ENCODE measurements around the gene IMPACT.
A peak's percentile ranks its signal among the peaks of the same experiment; 100 is the strongest.

The IMPACT gene

GRCh38 chr18:24427484-24427883, 1.0 kb downstream of the IMPACT start:
- H3K27ac ChIP-seq (ENCODE audit: low read length): peak overlapping the region; percentile 84
- peak overlapping the region; percentile 92 for H3K4me3 ChIP-seq (ENCODE audit: low read length)

GRCh38 chr18:24428709-24429108, 2.2 kb downstream of the IMPACT start:
- Histone ChIP-seq H3K9me3 (ENCODE audit: control insufficient read depth, low read depth, low read length) (no peaks in the 10 kb centered on the region), H3K27ac (ENCODE audit: low read length) (no peak overlapping the region), H3K4me1 (ENCODE audit: control insufficient read depth, low read depth, low read length) (peaks cover 20% of the 10 kb centered on the region), H3K9ac (ENCODE audit: low read length) (no peak overlapping the region), H3K36me3 (ENCODE audit: control insufficient read depth, low read depth, low read length) (peaks cover 12% of the 10 kb centered on the region), H3K4me3 (ENCODE audit: low read length) (peak overlapping the region; percentile 6), H3K27me3 (ENCODE audit: control insufficient read depth, insufficient read depth, low read length) (no peaks in the 10 kb centered on the region)

More at GRCh38 chr18:24427484-24427883, 1.0 kb downstream of the IMPACT start:
- peak overlapping the region; percentile 98 for H3K9ac ChIP-seq (ENCODE audit: low read length)
- H3K9me3 ChIP-seq (ENCODE audit: control insufficient read depth, low read depth, low read length): no peaks in the 10 kb centered on the region
- no peaks in the 10 kb centered on the region for H3K27me3 ChIP-seq (ENCODE audit: control insufficient read depth, insufficient read depth, low read length)
- H3K36me3 ChIP-seq (ENCODE audit: control insufficient read depth, low read depth, low read length): peaks cover 12% of the 10 kb centered on the region
- peaks cover 20% of the 10 kb centered on the region for H3K4me1 ChIP-seq (ENCODE audit: control insufficient read depth, low read depth, low read length)

GRCh38 chr18:24429188-24429587, 2.7 kb downstream of the IMPACT start:
- no peaks in the 10 kb centered on the region for H3K9me3 ChIP-seq (ENCODE audit: control insufficient read depth, low read depth, low read length)
- H3K27me3 ChIP-seq (ENCODE audit: control insufficient read depth, insufficient read depth, low read length): no peaks in the 10 kb centered on the region
- peaks cover 20% of the 10 kb centered on the region for H3K4me1 ChIP-seq (ENCODE audit: control insufficient read depth, low read depth, low read length)
- no peak overlapping the region for H3K9ac ChIP-seq (ENCODE audit: low read length)
- H3K27ac ChIP-seq (ENCODE audit: low read length): no peak overlapping the region
- peaks cover 12% of the 10 kb centered on the region for H3K36me3 ChIP-seq (ENCODE audit: control insufficient read depth, low read depth, low read length)
- no peak overlapping the region for H3K4me3 ChIP-seq (ENCODE audit: low read length)

- Histone ChIP-seq H3K4me1 (ENCODE audit: control insufficient read depth, low read depth, low read length) (peaks cover 10% of the 10 kb centered on the region), H3K4me3 (ENCODE audit: low read length) (no peak overlapping the region), H3K27ac (ENCODE audit: low read length) (no peak overlapping the region), H3K9ac (ENCODE audit: low read length) (no peak overlapping the region), H3K9me3 (ENCODE audit: control insufficient read depth, low read depth, low read length) (no peaks in the 10 kb centered on the region), H3K36me3 (ENCODE audit: control insufficient read depth, low read depth, low read length) (peaks cover 23% of the 10 kb centered on the region), H3K27me3 (ENCODE audit: control insufficient read depth, insufficient read depth, low read length) (no peaks in the 10 kb centered on the region)
Observed at GRCh38 chr18:24432618-24433017, 6.1 kb downstream of the IMPACT start.

- H3K27me3 ChIP-seq (ENCODE audit: control insufficient read depth, insufficient read depth, low read length): no peaks in the 10 kb centered on the region
- H3K4me3 ChIP-seq (ENCODE audit: low read length): no peak overlapping the region
- H3K9me3 ChIP-seq (ENCODE audit: control insufficient read depth, low read depth, low read length): no peaks in the 10 kb centered on the region
- no peaks in the 10 kb centered on the region for H3K4me1 ChIP-seq (ENCODE audit: control insufficient read depth, low read depth, low read length)
- no peak overlapping the region for H3K9ac ChIP-seq (ENCODE audit: low read length)
- peaks cover 46% of the 10 kb centered on the region for H3K36me3 ChIP-seq (ENCODE audit: control insufficient read depth, low read depth, low read length)
- no peak overlapping the region for H3K27ac ChIP-seq (ENCODE audit: low read length)
Observed at GRCh38 chr18:24436939-24437338, 10.5 kb downstream of the IMPACT start.

- no peak overlapping the region for H3K27ac ChIP-seq (ENCODE audit: low read length)
- no peaks in the 10 kb centered on the region for H3K27me3 ChIP-seq (ENCODE audit: control insufficient read depth, insufficient read depth, low read length)
- H3K9ac ChIP-seq (ENCODE audit: low read length): no peak overlapping the region
- no peaks in the 10 kb centered on the region for H3K4me1 ChIP-seq (ENCODE audit: control insufficient read depth, low read depth, low read length)
- peaks cover 75% of the 10 kb centered on the region for H3K36me3 ChIP-seq (ENCODE audit: control insufficient read depth, low read depth, low read length)
- no peak overlapping the region for H3K4me3 ChIP-seq (ENCODE audit: low read length)
- no peaks in the 10 kb centered on the region for H3K9me3 ChIP-seq (ENCODE audit: control insufficient read depth, low read depth, low read length)
Observed at GRCh38 chr18:24443870-24444269, 17.4 kb downstream of the IMPACT start.

GRCh38 chr18:24446453-24446852, 20.0 kb downstream of the IMPACT start:
- no peaks in the 10 kb centered on the region for H3K9me3 ChIP-seq (ENCODE audit: control insufficient read depth, low read depth, low read length)
- no peak overlapping the region for H3K4me3 ChIP-seq (ENCODE audit: low read length)
- no peaks in the 10 kb centered on the region for H3K4me1 ChIP-seq (ENCODE audit: control insufficient read depth, low read depth, low read length)

GRCh38 chr18:24446953-24447538, 20.6 kb downstream of the IMPACT start:
- Histone ChIP-seq H3K9ac (ENCODE audit: low read length) (no peak overlapping the region), H3K9me3 (ENCODE audit: control insufficient read depth, low read depth, low read length) (no peaks in the 10 kb centered on the region), H3K4me3 (ENCODE audit: low read length) (no peak overlapping the region), H3K4me1 (ENCODE audit: control insufficient read depth, low read depth, low read length) (no peaks in the 10 kb centered on the region), H3K36me3 (ENCODE audit: control insufficient read depth, low read depth, low read length) (peaks cover 85% of the 10 kb centered on the region), H3K27ac (ENCODE audit: low read length) (no peak overlapping the region), H3K27me3 (ENCODE audit: control insufficient read depth, insufficient read depth, low read length) (no peaks in the 10 kb centered on the region)

More at GRCh38 chr18:24446453-24446852, 20.0 kb downstream of the IMPACT start:
- H3K36me3 ChIP-seq (ENCODE audit: control insufficient read depth, low read depth, low read length): peaks cover 85% of the 10 kb centered on the region
- no peak overlapping the region for H3K9ac ChIP-seq (ENCODE audit: low read length)
- no peak overlapping the region for H3K27ac ChIP-seq (ENCODE audit: low read length)
- no peaks in the 10 kb centered on the region for H3K27me3 ChIP-seq (ENCODE audit: control insufficient read depth, insufficient read depth, low read length)

- Histone ChIP-seq H3K9me3 (ENCODE audit: control insufficient read depth, low read depth, low read length) (no peaks in the 10 kb centered on the region), H3K4me3 (ENCODE audit: low read length) (no peak overlapping the region), H3K9ac (ENCODE audit: low read length) (no peak overlapping the region), H3K4me1 (ENCODE audit: control insufficient read depth, low read depth, low read length) (no peaks in the 10 kb centered on the region), H3K36me3 (ENCODE audit: control insufficient read depth, low read depth, low read length) (peaks cover 84% of the 10 kb centered on the region), H3K27ac (ENCODE audit: low read length) (no peak overlapping the region), H3K27me3 (ENCODE audit: control insufficient read depth, insufficient read depth, low read length) (no peaks in the 10 kb centered on the region)
Observed at GRCh38 chr18:24447961-24448360, 21.5 kb downstream of the IMPACT start.

- Histone ChIP-seq H3K9me3 (ENCODE audit: control insufficient read depth, low read depth, low read length) (no peaks in the 10 kb centered on the region), H3K9ac (ENCODE audit: low read length) (no peak overlapping the region), H3K36me3 (ENCODE audit: control insufficient read depth, low read depth, low read length) (peaks cover 15% of the 10 kb centered on the region), H3K27ac (ENCODE audit: low read length) (no peak overlapping the region), H3K27me3 (ENCODE audit: control insufficient read depth, insufficient read depth, low read length) (no peaks in the 10 kb centered on the region), H3K4me3 (ENCODE audit: low read length) (no peak overlapping the region), H3K4me1 (ENCODE audit: control insufficient read depth, low read depth, low read length) (no peaks in the 10 kb centered on the region)
Observed at GRCh38 chr18:24456549-24456948, 30.1 kb downstream of the IMPACT start.

GRCh38 chr18:24459772-24460171, 33.3 kb downstream of the IMPACT start:
- H3K36me3 ChIP-seq (ENCODE audit: control insufficient read depth, low read depth, low read length): no peaks in the 10 kb centered on the region
- no peaks in the 10 kb centered on the region for H3K27me3 ChIP-seq (ENCODE audit: control insufficient read depth, insufficient read depth, low read length)
- no peak overlapping the region for H3K4me3 ChIP-seq (ENCODE audit: low read length)
- H3K27ac ChIP-seq (ENCODE audit: low read length): no peak overlapping the region
- no peak overlapping the region for H3K9ac ChIP-seq (ENCODE audit: low read length)
- no peaks in the 10 kb centered on the region for H3K9me3 ChIP-seq (ENCODE audit: control insufficient read depth, low read depth, low read length)
- no peaks in the 10 kb centered on the region for H3K4me1 ChIP-seq (ENCODE audit: control insufficient read depth, low read depth, low read length)

- Histone ChIP-seq H3K36me3 (ENCODE audit: control insufficient read depth, low read depth, low read length) (no peaks in the 10 kb centered on the region), H3K4me1 (ENCODE audit: control insufficient read depth, low read depth, low read length) (no peaks in the 10 kb centered on the region), H3K27ac (ENCODE audit: low read length) (no peak within 1 kb of the TSS), H3K9ac (ENCODE audit: low read length) (no peak within 1 kb of the TSS), H3K9me3 (ENCODE audit: control insufficient read depth, low read depth, low read length) (no peaks in the 10 kb centered on the region), H3K27me3 (ENCODE audit: control insufficient read depth, insufficient read depth, low read length) (no peaks in the 10 kb centered on the region), H3K4me3 (ENCODE audit: low read length) (no peak within 1 kb of the TSS)
Observed at GRCh38 chr18:24460388-24460787, 33.9 kb downstream of the IMPACT start, which contains the start of gene HRH4. Gene HRH4, plus strand, starts transcription at chr18:24460637. Its CDS starts 92 bp downstream, at chr18:24460729.

Data from iPS-18a (cell line).